DND-41 (cell line): ENCODE measurements around the gene UCN3.

Experiments used
- EZH2 ChIP-seq: IDR thresholded peaks from 3 replicates; pipeline ENCODE4 v1.6.1; 2012; ENCODE audit warnings: borderline replicate concordance, low read depth, mild to moderate bottlenecking, moderate library complexity, low read length, inconsistent platforms; ENCODE audit not compliant: severe bottlenecking
- TF ChIP-seq, protein P1 (sequence below): IDR thresholded peaks from 2 replicates; pipeline ENCODE4 v1.5.1; 2012; ENCODE audit warnings: borderline replicate concordance, low read length, moderate library complexity, mild to moderate bottlenecking; ENCODE audit not compliant: poor library complexity, severe bottlenecking; ENCODE audit errors: extremely low read depth

DNA sequence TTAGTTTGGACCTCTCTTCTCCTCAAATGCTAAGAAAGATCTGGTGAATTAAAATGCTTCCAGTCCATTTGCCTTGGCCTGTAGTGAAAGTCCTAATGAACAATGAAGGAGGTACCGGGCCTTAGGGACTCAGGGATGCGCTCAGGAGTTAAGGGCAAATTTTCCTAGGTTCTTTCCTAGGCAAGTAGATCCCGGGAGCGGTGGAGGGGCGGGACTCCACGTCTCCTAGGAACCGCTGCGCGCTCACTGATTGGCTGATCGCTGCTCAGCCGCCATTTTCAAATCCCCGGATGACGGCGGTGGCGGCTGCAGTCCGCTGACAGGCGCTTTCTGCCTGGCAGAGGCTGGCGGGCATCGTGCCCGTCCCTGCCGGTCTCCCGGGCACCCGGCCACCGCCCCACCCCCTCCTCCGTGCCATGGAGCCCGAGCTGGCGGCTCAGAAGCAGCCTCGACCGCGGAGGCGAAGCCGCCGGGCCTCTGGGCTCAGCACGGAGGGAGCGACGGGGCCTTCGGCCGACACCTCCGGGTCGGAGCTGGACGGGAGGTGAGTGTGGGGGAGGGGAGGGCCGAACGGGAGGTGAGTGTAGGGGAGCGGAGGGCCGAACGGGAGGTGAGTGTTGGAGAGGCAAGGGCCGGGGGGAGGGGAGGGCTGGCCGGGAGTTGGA lies 47.6 kb downstream of the UCN3 start, which contains the start of gene NET1:
- TF ChIP-seq, protein P1, sequence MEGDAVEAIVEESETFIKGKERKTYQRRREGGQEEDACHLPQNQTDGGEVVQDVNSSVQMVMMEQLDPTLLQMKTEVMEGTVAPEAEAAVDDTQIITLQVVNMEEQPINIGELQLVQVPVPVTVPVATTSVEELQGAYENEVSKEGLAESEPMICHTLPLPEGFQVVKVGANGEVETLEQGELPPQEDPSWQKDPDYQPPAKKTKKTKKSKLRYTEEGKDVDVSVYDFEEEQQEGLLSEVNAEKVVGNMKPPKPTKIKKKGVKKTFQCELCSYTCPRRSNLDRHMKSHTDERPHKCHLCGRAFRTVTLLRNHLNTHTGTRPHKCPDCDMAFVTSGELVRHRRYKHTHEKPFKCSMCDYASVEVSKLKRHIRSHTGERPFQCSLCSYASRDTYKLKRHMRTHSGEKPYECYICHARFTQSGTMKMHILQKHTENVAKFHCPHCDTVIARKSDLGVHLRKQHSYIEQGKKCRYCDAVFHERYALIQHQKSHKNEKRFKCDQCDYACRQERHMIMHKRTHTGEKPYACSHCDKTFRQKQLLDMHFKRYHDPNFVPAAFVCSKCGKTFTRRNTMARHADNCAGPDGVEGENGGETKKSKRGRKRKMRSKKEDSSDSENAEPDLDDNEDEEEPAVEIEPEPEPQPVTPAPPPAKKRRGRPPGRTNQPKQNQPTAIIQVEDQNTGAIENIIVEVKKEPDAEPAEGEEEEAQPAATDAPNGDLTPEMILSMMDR: no peak
- no peak for TF ChIP-seq EZH2
